RKO (cell line): ENCODE measurements around the gene ACTRT3.
"Not testable (repeated sequence)": the region's sequence is repeated elsewhere in the genome, so short reads cannot be mapped to it uniquely, and the experiment has no call there.

Source experiments
- DNase-seq: peaks from one replicate; pipeline ENCODE4 v3.0.0-alpha.2; 2016; ENCODE audit warnings: low spot score

ACTRT3 gene

GRCh38 chr3:169772897-169773816 lies 3.8 kb upstream of the ACTRT3 start, which contains the start of gene MYNN:
Gene MYNN (plus strand): TSS chr3:169773396. CDS start chr3:169774296, 900 bp downstream.
- peak; percentile 90 for DNase-seq

GRCh38 chr3:169772305-169772896 lies 3.0 kb upstream of the ACTRT3 start:
- DNase-seq: peak; percentile 84

- peak; percentile 85 for DNase-seq
Observed at GRCh38 chr3:169771497-169772304, 2.3 kb upstream of the ACTRT3 start.

- peak; percentile 95 for DNase-seq
Observed at GRCh38 chr3:169764882-169765612, 4.3 kb downstream of the ACTRT3 start, which contains the start of gene TERC. Gene TERC (minus strand): TSS chr3:169765060.

GRCh38 chr3:169764312-169764881 lies 5.0 kb downstream of the ACTRT3 start:
- peak; percentile 90 for DNase-seq

- peak; percentile 41 for DNase-seq
Observed at GRCh38 chr3:169760479-169760878, 8.9 kb downstream of the ACTRT3 start.

GRCh38 chr3:169759256-169759655 lies 10.1 kb downstream of the ACTRT3 start:
- peak; percentile 91 for DNase-seq

- no peak for DNase-seq
Observed at GRCh38 chr3:169758359-169758994, 10.9 kb downstream of the ACTRT3 start.

GRCh38 chr3:169755488-169755887 lies 13.9 kb downstream of the ACTRT3 start:
- no peak for DNase-seq

GRCh38 chr3:169754711-169755110 lies 14.7 kb downstream of the ACTRT3 start:
- no peak for DNase-seq

- DNase-seq: no peak
Observed at GRCh38 chr3:169751875-169752274, 17.5 kb downstream of the ACTRT3 start.

GRCh38 chr3:169750665-169751064 lies 18.7 kb downstream of the ACTRT3 start:
- DNase-seq: no peak

- DNase-seq: no peak
Observed at GRCh38 chr3:169748670-169749069, 20.7 kb downstream of the ACTRT3 start.

- no peak for DNase-seq
Observed at GRCh38 chr3:169746924-169747323, 22.4 kb downstream of the ACTRT3 start.

GRCh38 chr3:169744366-169745054 lies 24.9 kb downstream of the ACTRT3 start:
- peak; percentile 50 for DNase-seq

- no peak for DNase-seq
Observed at GRCh38 chr3:169739067-169739466, 30.3 kb downstream of the ACTRT3 start.

GRCh38 chr3:169731857-169732256 lies 37.5 kb downstream of the ACTRT3 start:
- DNase-seq: not testable (repeated sequence)

GRCh38 chr3:169722724-169723123 lies 46.6 kb downstream of the ACTRT3 start:
- no peak for DNase-seq

- DNase-seq: not testable (repeated sequence)
Observed at GRCh38 chr3:169718415-169718814, 50.9 kb downstream of the ACTRT3 start.
